SU-DHL-6 (cell line): ENCODE measurements around the gene AURKAIP1.

Experiments
- EZH2phosphoT487 ChIP-seq: fragments of 200-600 bp; sonication (generic), shearing (Covaris generic); conservative IDR thresholded peaks from 2 replicates; pipeline ENCODE4 v1.6.1; 2018; ENCODE audit warnings: mild to moderate bottlenecking, antibody characterized with exemption, low read length, moderate library complexity, mixed read lengths
- TF ChIP-seq, protein P1 (sequence below): fragments of 200-600 bp; sonication (generic); IDR thresholded peaks from one replicate; pipeline ENCODE4 v1.5.1; 2017; ENCODE audit warnings: antibody characterized with exemption, mild to moderate bottlenecking, low read length, moderate library complexity; ENCODE audit not compliant: insufficient read depth, poor library complexity, severe bottlenecking

- TF ChIP-seq, protein P1, sequence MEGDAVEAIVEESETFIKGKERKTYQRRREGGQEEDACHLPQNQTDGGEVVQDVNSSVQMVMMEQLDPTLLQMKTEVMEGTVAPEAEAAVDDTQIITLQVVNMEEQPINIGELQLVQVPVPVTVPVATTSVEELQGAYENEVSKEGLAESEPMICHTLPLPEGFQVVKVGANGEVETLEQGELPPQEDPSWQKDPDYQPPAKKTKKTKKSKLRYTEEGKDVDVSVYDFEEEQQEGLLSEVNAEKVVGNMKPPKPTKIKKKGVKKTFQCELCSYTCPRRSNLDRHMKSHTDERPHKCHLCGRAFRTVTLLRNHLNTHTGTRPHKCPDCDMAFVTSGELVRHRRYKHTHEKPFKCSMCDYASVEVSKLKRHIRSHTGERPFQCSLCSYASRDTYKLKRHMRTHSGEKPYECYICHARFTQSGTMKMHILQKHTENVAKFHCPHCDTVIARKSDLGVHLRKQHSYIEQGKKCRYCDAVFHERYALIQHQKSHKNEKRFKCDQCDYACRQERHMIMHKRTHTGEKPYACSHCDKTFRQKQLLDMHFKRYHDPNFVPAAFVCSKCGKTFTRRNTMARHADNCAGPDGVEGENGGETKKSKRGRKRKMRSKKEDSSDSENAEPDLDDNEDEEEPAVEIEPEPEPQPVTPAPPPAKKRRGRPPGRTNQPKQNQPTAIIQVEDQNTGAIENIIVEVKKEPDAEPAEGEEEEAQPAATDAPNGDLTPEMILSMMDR, result no peak
- no peak for TF ChIP-seq EZH2phosphoT487
Measured at GRCh38 chr1:1342061-1342562, 32.9 kb downstream of the AURKAIP1 start.
